DOHH2 (cell line): ENCODE data around the gene BCL2L13.
"Not testable (repeated sequence)": the region's sequence is repeated elsewhere in the genome, so short reads cannot be mapped to it uniquely, and the experiment has no call there.

Experiments used
- H3F3A ChIP-seq: fragments of 200-600 bp; sonication (generic), shearing (Covaris generic); 2 replicates; pipeline ENCODE4 v1.6.0; 2016; ENCODE audit warnings: antibody characterized with exemption, mild to moderate bottlenecking; ENCODE audit not compliant: control insufficient read depth, insufficient read depth
- H3K27ac ChIP-seq: fragments of 200-600 bp; sonication (generic); 2 replicates; pipeline ENCODE4 v1.5.1; 2014; ENCODE audit warnings: low read depth, mild to moderate bottlenecking, low read length, moderate library complexity
- H3K27me3 ChIP-seq: fragments of 200-600 bp; sonication (generic); 2 replicates; pipeline ENCODE4 v1.6.1; 2014; ENCODE audit warnings: mild to moderate bottlenecking, low read length, mixed read lengths; ENCODE audit not compliant: control insufficient read depth
- H3K36me3 ChIP-seq: fragments of 200-600 bp; sonication (generic); 2 replicates; pipeline ENCODE4 v1.6.1; 2014; ENCODE audit warnings: mild to moderate bottlenecking, low read length, moderate library complexity, mixed read lengths; ENCODE audit not compliant: control insufficient read depth
- H3K4me1 ChIP-seq: fragments of 200-600 bp; sonication (generic); 2 replicates; pipeline ENCODE4 v1.6.1; 2014; ENCODE audit warnings: mild to moderate bottlenecking, low read length, mixed read lengths; ENCODE audit not compliant: control insufficient read depth
- H3K4me2 ChIP-seq: fragments of 200-600 bp; sonication (generic); 2 replicates; pipeline ENCODE4 v1.6.0; 2014; ENCODE audit warnings: mild to moderate bottlenecking, low read length, moderate library complexity
- H3K4me3 ChIP-seq: fragments of 200-600 bp; sonication (generic); 2 replicates; pipeline ENCODE4 v1.5.1; 2014; ENCODE audit warnings: mild to moderate bottlenecking, low read length, mixed read lengths
- H3K79me2 ChIP-seq: fragments of 200-600 bp; sonication (generic); 2 replicates; pipeline ENCODE4 v1.6.1; 2014; ENCODE audit warnings: mild to moderate bottlenecking, low read length, mixed read lengths; ENCODE audit not compliant: control insufficient read depth
- H3K9me2 ChIP-seq: fragments of 200-600 bp; sonication (generic); replicated peaks from 2 replicates; pipeline ENCODE4 v1.6.1; 2014; ENCODE audit warnings: mild to moderate bottlenecking, low read length, mixed read lengths; ENCODE audit not compliant: control insufficient read depth
- H3K9me3 ChIP-seq: fragments of 200-600 bp; sonication (generic); 2 replicates; pipeline ENCODE4 v1.6.1; 2014; ENCODE audit warnings: antibody characterized with exemption, low read length, mixed read lengths; ENCODE audit not compliant: control insufficient read depth, insufficient read depth
- H4K20me1 ChIP-seq: fragments of 200-600 bp; sonication (generic); 2 replicates; pipeline ENCODE4 v1.6.0; 2014; ENCODE audit warnings: low read depth, mild to moderate bottlenecking, antibody characterized with exemption, low read length, moderate library complexity; ENCODE audit not compliant: control insufficient read depth, insufficient read depth
- EZH2phosphoT487 ChIP-seq: fragments of 200-600 bp; sonication (generic); IDR thresholded peaks from 2 replicates; pipeline ENCODE4 v1.6.1; 2017; ENCODE audit warnings: borderline replicate concordance, mild to moderate bottlenecking, antibody characterized with exemption, low read length, moderate library complexity, mixed read lengths
- TF ChIP-seq, protein P1 (sequence below): fragments of 200-600 bp; sonication (generic); IDR thresholded peaks from one replicate; pipeline ENCODE4 v1.5.1; 2014; ENCODE audit warnings: antibody characterized with exemption, mild to moderate bottlenecking, low read depth, low read length; ENCODE audit not compliant: poor library complexity, severe bottlenecking

Gene BCL2L13

DNA sequence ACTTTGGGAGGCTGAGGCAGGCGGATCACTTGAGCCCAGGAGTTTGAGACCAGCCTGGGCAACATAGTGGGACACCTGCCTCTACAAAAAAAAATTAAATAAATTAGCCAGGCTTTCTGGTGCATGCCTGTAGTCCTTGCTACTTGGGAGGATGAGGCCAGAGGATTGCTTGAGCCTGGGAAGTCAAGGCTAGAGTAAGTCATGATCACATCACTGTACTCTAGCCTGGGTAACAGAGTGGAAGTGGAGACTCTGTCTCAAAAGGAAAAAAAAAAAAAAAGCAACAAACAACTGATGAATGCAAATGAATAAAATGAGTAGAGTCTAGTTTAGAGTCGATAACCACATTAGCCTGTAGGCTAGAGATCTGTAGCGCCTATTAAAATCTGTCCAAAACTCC lies 3.9 kb upstream of the BCL2L13 start:
- H3K9me3 ChIP-seq: no peaks in the 10 kb centered on the region
- no peak overlapping the region for H3K4me3 ChIP-seq
- no peak for TF ChIP-seq EZH2phosphoT487
- TF ChIP-seq, protein P1, sequence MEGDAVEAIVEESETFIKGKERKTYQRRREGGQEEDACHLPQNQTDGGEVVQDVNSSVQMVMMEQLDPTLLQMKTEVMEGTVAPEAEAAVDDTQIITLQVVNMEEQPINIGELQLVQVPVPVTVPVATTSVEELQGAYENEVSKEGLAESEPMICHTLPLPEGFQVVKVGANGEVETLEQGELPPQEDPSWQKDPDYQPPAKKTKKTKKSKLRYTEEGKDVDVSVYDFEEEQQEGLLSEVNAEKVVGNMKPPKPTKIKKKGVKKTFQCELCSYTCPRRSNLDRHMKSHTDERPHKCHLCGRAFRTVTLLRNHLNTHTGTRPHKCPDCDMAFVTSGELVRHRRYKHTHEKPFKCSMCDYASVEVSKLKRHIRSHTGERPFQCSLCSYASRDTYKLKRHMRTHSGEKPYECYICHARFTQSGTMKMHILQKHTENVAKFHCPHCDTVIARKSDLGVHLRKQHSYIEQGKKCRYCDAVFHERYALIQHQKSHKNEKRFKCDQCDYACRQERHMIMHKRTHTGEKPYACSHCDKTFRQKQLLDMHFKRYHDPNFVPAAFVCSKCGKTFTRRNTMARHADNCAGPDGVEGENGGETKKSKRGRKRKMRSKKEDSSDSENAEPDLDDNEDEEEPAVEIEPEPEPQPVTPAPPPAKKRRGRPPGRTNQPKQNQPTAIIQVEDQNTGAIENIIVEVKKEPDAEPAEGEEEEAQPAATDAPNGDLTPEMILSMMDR: no peak
- H3K4me1 ChIP-seq: peaks cover 12% of the 10 kb centered on the region
- H3K9me2 ChIP-seq: no peaks in the 10 kb centered on the region
- no peaks in the 10 kb centered on the region for H3K27me3 ChIP-seq
- no peak overlapping the region for H3K4me2 ChIP-seq
- H3K79me2 ChIP-seq: peaks cover 15% of the 10 kb centered on the region
- H3K36me3 ChIP-seq: peaks cover 4% of the 10 kb centered on the region
- H3K27ac ChIP-seq: no peak overlapping the region
- H4K20me1 ChIP-seq: no peaks in the 10 kb centered on the region
- H3F3A ChIP-seq: peaks cover 2% of the 10 kb centered on the region; the same call in 1 of the 2 replicates

DNA sequence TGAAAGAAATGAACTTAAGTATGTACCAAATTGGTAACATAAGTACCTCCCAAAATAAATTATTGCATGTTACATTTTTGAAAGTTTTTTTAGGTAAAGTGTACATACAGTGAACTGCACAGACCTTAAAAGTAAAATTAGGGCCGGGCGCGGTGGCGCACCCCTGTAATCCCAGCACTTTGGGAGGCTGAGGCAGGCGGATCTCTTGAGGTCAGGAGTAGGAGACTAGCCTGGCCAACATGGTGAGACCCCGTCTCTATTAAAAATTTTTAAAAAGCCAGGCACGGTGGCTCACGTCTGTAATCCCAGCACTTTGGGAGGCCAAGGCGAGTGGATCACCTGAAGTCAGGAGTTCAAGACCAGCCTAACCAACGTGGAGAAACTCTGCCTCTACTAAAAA lies 1.7 kb upstream of the BCL2L13 start:
- peaks cover 13% of the 10 kb centered on the region for H3K36me3 ChIP-seq
- not testable (repeated sequence) for H3K27ac ChIP-seq, H3K27me3 ChIP-seq, H3K9me2 ChIP-seq, H4K20me1 ChIP-seq, H3F3A ChIP-seq, H3K9me3 ChIP-seq, H3K4me2 ChIP-seq, H3K4me3 ChIP-seq
- peaks cover 33% of the 10 kb centered on the region for H3K79me2 ChIP-seq
- H3K4me1 ChIP-seq: peaks cover 17% of the 10 kb centered on the region

DNA sequence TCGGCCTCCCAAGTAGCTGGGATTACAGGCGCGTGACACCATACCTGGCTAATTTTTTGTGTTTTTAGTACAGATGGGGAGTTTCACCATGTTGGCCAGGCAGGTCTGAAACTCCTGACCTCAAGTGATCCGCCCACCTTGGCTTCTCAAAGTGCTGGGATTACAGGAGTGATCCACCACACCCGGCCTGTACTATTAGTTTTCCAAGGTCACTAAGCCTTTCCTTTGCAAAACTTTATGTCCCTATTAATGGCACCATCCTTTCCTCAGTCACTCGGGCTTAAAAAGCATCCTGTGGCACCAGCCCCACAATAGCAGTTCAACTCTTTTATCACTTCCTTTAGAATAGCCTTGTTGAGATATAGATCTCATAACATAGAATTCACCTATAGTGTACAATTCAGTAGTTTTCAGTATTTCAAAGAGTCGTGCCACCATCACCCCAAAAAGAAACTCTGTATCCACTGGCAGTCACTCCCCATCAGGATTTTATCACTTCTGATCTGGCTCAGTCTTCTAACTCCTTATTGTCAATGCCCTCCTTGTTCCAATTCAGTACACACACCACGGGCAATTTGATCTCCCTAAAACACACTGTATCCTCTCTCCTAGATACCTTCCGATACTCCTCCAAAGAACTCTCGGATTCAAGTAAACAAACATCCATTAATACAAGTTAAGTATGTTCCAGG lies 921 bp upstream of the BCL2L13 start:
- H3K4me3 ChIP-seq: peak overlapping the region; percentile 79
- no peaks in the 10 kb centered on the region for H3K27me3 ChIP-seq
- H3K9me2 ChIP-seq: no peaks in the 10 kb centered on the region
- peaks cover 41% of the 10 kb centered on the region for H3K79me2 ChIP-seq
- H3K36me3 ChIP-seq: peaks cover 13% of the 10 kb centered on the region
- H4K20me1 ChIP-seq: no peaks in the 10 kb centered on the region
- peak overlapping the region; percentile 86 for H3K4me2 ChIP-seq
- no peaks in the 10 kb centered on the region for H3K9me3 ChIP-seq
- peak overlapping the region; percentile 74 for H3K27ac ChIP-seq
- peaks cover 2% of the 10 kb centered on the region; the same call in 1 of the 2 replicates for H3F3A ChIP-seq
- H3K4me1 ChIP-seq: peaks cover 17% of the 10 kb centered on the region
- TF ChIP-seq EZH2phosphoT487: no peak
- TF ChIP-seq, protein P1: no peak

DNA sequence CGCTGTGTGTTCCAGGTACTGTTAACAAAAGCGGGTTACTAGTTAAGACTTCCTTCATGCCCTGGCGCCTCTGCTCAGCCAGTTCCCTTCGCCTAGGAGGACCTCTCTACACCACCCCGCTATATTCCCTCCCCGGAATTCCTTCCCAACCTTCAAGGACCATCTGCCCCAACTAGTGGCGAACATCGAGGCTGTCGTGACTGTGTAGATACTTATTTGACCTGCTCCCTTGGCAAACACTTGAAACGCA lies 450 bp upstream of the BCL2L13 start:
- H3K4me3 ChIP-seq: peak overlapping the region; percentile 79
- no peaks in the 10 kb centered on the region for H3K9me3 ChIP-seq
- H3K9me2 ChIP-seq: no peaks in the 10 kb centered on the region
- peaks cover 17% of the 10 kb centered on the region for H3K36me3 ChIP-seq
- TF ChIP-seq, protein P1: no peak
- TF ChIP-seq EZH2phosphoT487: no peak
- H4K20me1 ChIP-seq: no peaks in the 10 kb centered on the region
- H3K27ac ChIP-seq: peak overlapping the region; percentile 74
- peaks cover 46% of the 10 kb centered on the region for H3K79me2 ChIP-seq
- peaks cover 2% of the 10 kb centered on the region; the same call in 1 of the 2 replicates for H3F3A ChIP-seq
- H3K4me1 ChIP-seq: peaks cover 17% of the 10 kb centered on the region
- no peaks in the 10 kb centered on the region for H3K27me3 ChIP-seq
- H3K4me2 ChIP-seq: peak overlapping the region; percentile 86
